Measurements from ENCODE around the gene HECTD3.

HECTD3 gene

DNA sequence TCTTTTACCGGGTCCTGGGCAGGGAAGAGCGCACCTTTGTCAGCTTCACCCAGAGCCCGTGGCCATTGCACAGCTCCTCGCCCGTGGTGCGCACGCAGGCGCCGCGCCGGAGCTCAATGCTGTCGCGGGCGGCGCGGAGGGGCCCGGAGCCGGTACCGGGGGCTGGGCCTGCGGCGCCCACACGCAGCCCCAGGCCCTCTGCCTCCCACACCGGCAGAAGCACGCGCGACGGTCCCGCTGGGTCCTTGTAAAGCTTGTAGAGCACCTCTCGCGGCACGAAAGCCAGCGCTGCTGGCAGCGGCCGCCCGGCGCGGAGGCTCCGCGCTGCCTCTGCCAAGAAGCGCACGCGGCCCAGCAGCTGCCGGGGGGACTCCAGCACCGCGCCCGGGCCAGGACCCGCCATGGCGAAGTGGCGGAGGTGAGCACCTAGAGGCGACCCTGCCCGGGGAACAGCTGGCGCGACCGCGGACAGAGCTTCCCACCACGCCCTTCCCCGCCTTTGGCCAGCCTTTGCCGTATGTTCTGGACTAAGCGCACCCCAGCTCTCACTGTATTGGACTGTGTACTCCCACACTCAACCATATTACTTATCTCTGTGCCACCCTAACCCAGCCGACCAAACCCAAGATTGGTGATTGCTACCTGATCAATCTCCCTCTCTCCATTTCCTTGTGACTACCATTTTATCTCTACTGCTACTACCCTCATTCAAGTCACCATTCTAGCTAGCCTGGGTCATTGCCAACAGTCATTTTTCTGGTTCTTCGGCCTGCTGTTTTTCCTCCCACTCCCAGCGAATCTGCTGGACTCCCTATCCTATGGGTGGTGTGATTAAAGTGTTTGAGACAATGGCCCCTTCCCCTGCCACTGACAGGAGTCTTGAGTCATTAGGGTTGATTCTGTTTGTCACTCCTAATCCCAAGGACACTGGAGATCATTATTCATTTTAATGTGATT is at the start of gene HECTD3:
Gene HECTD3 (minus strand): TSS at position 470 of the 957 bp plus-strand sequence. CDS start 67 bp downstream, at position 403.
- peak; percentile 77 for DNase-seq (ENCODE audit: low read depth)
- peak within 1 kb of the TSS; percentile 89 for H3K4me3 ChIP-seq (ENCODE audit: low read depth, low read length)
- TF ChIP-seq, protein P1, sequence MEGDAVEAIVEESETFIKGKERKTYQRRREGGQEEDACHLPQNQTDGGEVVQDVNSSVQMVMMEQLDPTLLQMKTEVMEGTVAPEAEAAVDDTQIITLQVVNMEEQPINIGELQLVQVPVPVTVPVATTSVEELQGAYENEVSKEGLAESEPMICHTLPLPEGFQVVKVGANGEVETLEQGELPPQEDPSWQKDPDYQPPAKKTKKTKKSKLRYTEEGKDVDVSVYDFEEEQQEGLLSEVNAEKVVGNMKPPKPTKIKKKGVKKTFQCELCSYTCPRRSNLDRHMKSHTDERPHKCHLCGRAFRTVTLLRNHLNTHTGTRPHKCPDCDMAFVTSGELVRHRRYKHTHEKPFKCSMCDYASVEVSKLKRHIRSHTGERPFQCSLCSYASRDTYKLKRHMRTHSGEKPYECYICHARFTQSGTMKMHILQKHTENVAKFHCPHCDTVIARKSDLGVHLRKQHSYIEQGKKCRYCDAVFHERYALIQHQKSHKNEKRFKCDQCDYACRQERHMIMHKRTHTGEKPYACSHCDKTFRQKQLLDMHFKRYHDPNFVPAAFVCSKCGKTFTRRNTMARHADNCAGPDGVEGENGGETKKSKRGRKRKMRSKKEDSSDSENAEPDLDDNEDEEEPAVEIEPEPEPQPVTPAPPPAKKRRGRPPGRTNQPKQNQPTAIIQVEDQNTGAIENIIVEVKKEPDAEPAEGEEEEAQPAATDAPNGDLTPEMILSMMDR (conservative IDR thresholded peaks at IDR 0.05; ENCODE audit: low read depth, low read length), result no peak

DNA sequence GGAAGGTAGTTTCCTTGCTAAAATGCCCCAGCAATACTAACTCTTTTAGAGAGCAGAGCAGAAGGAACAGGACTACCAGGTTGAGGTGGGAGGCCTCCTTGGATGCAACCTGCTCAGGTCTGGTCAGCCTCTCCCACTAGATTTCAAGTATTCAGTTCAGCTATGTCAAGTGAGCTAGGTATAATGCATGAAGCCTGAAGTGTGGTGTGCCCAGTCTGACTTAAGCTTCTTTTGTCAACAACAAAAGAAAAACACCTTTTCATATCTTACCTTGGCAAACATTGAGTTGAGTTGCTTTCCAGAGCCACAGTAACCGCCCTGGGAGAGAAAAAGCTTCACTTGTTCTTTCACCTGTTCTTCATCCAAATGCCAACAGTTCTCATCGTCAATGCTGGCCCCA is 48.7 kb upstream of the HECTD3 start:
- no peak overlapping the region for H3K4me3 ChIP-seq (ENCODE audit: low read depth, low read length)
- TF ChIP-seq, protein P1 (conservative IDR thresholded peaks at IDR 0.05; ENCODE audit: low read depth, low read length), result no peak
- DNase-seq (ENCODE audit: low read depth), result no peak

DNA sequence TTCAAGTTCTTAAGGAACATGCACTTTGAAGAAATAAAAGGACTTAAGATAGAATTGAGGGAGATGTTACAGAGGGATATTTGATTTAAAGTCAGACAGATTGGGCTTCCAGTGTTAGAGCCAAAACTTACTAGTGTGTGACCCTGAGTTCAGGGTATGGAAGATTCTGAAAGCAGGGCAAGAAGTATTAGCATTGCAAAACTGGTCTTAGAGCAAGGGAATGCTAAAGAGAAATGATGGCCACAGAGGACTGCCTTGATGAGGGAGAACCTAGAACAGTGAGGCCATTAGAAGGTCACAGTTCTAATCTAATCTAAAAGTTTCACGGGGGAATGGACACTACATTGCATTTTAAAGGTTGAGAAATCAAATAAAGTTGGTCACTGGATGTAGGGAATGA is 46.4 kb upstream of the HECTD3 start:
- no peak for DNase-seq (ENCODE audit: low read depth)
- TF ChIP-seq, protein P1 (conservative IDR thresholded peaks at IDR 0.05; ENCODE audit: low read depth, low read length), result no peak
- no peak overlapping the region for H3K4me3 ChIP-seq (ENCODE audit: low read depth, low read length)

DNA sequence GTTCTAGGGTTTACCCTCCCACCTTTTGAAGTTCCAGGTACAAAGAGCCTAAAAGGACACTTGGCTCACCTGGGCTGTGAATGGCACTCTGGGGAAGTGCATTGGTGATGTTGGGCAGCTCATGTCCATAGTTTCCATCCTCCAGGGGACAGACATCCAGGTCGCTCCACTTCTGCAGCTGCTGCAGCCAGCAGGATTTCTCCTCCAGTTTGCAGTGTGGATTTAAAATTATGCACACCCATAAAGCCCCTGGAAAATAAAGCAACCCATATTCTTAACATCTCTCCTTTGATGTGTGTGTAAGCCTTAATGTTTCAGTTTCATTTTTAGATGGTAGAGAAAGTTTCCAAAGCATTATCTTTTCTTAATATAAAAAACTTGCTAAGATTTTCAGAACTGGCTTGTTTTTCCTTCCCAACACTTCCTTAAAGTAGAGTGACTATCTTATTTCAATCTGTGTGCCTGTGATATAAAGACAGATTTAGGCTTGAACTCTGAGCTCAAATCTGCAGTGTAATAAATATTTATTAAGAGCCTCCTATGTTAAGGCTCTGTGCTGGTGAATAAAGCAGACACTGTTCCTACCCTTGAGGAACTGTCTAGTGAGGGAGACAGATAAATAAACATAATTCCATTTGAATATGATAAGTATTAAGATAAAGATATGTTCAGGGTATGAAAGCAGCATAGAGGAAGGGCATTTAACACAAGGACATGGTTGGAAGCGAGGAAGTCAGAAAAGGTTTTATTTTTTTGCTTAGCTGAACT is 40.1 kb upstream of the HECTD3 start:
- no peak overlapping the region for H3K4me3 ChIP-seq (ENCODE audit: low read depth, low read length)
- TF ChIP-seq, protein P1 (conservative IDR thresholded peaks at IDR 0.05; ENCODE audit: low read depth, low read length), result no peak
- peak; percentile 19 for DNase-seq (ENCODE audit: low read depth)

DNA sequence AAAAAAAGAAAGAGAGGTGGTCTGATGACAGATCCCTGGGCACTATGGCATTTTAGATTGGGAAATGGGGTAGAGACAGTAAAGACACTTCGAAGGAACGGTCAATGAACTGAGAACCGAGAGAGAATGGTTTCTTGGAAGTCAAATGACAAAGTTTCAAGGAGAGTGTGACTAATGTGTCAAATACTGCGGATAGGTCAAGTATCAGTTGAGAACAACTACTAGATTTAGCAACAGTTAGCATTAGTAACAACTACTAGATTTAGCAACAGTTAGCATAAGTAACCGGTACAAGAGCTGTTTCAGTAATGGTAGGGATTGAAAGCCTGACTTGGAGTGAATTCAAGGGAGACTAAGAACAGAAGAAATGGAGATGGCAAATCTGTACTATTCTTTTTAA is 35.9 kb upstream of the HECTD3 start:
- TF ChIP-seq, protein P1 (conservative IDR thresholded peaks at IDR 0.05; ENCODE audit: low read depth, low read length), result no peak
- DNase-seq (ENCODE audit: low read depth), result no peak
- no peak overlapping the region for H3K4me3 ChIP-seq (ENCODE audit: low read depth, low read length)

DNA sequence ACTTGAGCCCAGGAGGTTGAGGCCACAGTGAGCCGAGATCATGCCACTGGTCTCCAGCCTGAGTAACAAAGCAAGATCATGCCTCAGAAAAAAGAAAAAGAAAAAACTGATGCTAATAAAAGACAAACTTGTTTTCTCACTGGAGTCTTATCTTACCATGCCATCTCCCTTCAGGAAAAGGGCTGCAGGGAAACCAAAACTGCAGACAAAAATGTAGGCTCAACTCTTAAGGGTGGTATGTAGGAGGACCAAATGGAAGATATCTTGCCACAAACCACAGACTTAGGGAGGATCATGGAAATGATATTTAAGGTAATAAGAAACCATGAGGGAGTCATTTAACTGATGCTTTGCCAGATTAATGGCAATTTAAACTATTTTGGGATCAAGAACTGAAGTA is 33.8 kb upstream of the HECTD3 start:
- TF ChIP-seq, protein P1 (conservative IDR thresholded peaks at IDR 0.05; ENCODE audit: low read depth, low read length), result no peak

More for the DNA sequence above, 33.8 kb upstream of the HECTD3 start:
- no peak for DNase-seq (ENCODE audit: low read depth)
- H3K4me3 ChIP-seq (ENCODE audit: low read depth, low read length), result no peak overlapping the region

Measured in choroid plexus epithelial cell (primary cell).